ENCODE results near the gene RASSF4. TPM values are rescaled to one million over a fixed set of nuclear protein-coding genes. Genes with fewer than 3 reads are reported as not detected.
A peak's percentile ranks its signal among the peaks of the same experiment; 100 is the strongest.

Gene RASSF4
- total RNA-seq, 1 experiment from 2014 or later, result 2.8 TPM

DNA sequence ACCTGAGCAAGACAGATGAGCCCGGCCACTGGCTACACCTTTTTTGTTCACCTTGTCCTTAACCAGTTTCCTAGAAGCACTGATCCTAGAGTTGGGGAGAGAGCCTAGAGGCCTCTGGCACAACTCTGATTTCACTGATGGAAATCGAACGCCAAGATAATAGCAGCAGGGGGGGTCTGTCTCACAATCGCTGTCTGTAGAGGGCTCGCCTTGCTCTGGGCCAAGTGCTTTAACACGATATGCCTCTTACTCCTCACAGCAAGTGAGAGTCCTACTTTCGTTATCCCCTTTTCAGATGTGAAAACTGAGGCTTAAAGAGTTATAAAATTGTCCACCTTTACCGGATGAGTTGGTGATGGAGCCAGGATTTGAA lies 472 bp downstream of the RASSF4 start:
- intact Hi-C loops (cut with micrococcal nuclease), result no loop called here
- TF ChIP-seq POLR2AphosphoS5 (IDR thresholded peaks at IDR 0.05; ENCODE audit: low read depth, low read length), result no peak
- no peak for TF ChIP-seq SRF (IDR thresholded peaks at IDR 0.05; ENCODE audit: low read depth)
- no peak for TF ChIP-seq ELF1 (IDR thresholded peaks at IDR 0.05; ENCODE audit: borderline replicate concordance, low read depth)
- TF ChIP-seq EGR1 (IDR thresholded peaks at IDR 0.05; ENCODE audit: low read depth), result no peak
- TF ChIP-seq RAD21 (IDR thresholded peaks at IDR 0.05; ENCODE audit: low read depth), result no peak
- no peak for TF ChIP-seq ZFX (IDR thresholded peaks at IDR 0.05)
- no peak for TF ChIP-seq EZH2 (IDR thresholded peaks at IDR 0.05)
- TF ChIP-seq FOSL1 (IDR thresholded peaks at IDR 0.05; ENCODE audit: low read depth), result no peak
- TF ChIP-seq CEBPB (IDR thresholded peaks at IDR 0.05; ENCODE audit: low read depth), result no peak
- no peak for TF ChIP-seq EZH2phosphoT487 (IDR thresholded peaks at IDR 0.05; ENCODE audit: borderline replicate concordance)
- TF ChIP-seq, protein P1, sequence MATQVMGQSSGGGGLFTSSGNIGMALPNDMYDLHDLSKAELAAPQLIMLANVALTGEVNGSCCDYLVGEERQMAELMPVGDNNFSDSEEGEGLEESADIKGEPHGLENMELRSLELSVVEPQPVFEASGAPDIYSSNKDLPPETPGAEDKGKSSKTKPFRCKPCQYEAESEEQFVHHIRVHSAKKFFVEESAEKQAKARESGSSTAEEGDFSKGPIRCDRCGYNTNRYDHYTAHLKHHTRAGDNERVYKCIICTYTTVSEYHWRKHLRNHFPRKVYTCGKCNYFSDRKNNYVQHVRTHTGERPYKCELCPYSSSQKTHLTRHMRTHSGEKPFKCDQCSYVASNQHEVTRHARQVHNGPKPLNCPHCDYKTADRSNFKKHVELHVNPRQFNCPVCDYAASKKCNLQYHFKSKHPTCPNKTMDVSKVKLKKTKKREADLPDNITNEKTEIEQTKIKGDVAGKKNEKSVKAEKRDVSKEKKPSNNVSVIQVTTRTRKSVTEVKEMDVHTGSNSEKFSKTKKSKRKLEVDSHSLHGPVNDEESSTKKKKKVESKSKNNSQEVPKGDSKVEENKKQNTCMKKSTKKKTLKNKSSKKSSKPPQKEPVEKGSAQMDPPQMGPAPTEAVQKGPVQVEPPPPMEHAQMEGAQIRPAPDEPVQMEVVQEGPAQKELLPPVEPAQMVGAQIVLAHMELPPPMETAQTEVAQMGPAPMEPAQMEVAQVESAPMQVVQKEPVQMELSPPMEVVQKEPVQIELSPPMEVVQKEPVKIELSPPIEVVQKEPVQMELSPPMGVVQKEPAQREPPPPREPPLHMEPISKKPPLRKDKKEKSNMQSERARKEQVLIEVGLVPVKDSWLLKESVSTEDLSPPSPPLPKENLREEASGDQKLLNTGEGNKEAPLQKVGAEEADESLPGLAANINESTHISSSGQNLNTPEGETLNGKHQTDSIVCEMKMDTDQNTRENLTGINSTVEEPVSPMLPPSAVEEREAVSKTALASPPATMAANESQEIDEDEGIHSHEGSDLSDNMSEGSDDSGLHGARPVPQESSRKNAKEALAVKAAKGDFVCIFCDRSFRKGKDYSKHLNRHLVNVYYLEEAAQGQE (IDR thresholded peaks at IDR 0.05; ENCODE audit: low read depth), result no peak
- POLR2A ChIA-PET, result no interaction called here
- Histone ChIP-seq H2AFZ (ENCODE audit: low read depth, low read length, poor library complexity, severe bottlenecking) (peak overlapping the region; percentile 35), H3K4me1 (ENCODE audit: control insufficient read depth in 1 of 2, insufficient read depth in 2 of 2, low read length in 2 of 2) (peaks cover 3 to 17% of the 10 kb centered on the region in 2 experiments; a peak in 3 of 4 replicates), H3K9me2 (ENCODE audit: insufficient read depth) (no peaks in the 10 kb centered on the region), H3K4me3 (replicated peaks in 1 of 2; ENCODE audit: low read depth in 1 of 2, low read length in 2 of 2) (peak overlapping the region in 1 of 2 experiments; percentile 92; a peak in 3 of 4 replicates), H4K20me1 (ENCODE audit: insufficient read depth) (no peaks in the 10 kb centered on the region), H3K9me3 (ENCODE audit: control insufficient read depth in 1 of 2, insufficient read depth in 1 of 2, low read depth in 1 of 2, low read length in 2 of 2) (no peaks in the 10 kb centered on the region), H3K36me3 (ENCODE audit: control insufficient read depth in 1 of 2, insufficient read depth in 2 of 2, low read length in 2 of 2) (no peaks in the 10 kb centered on the region), H3K27me3 (ENCODE audit: insufficient read depth, low read length) (no peaks in the 10 kb centered on the region), H3K27ac (ENCODE audit: low read depth, low read length) (no peak overlapping the region; the same call in 1 of the 2 replicates), H3K4me2 (ENCODE audit: low read length) (peak overlapping the region; percentile 98), H3K79me2 (ENCODE audit: insufficient read depth, low read length) (no peaks in the 10 kb centered on the region), H3K9ac (ENCODE audit: low read length) (0 out of 2 replicates have a peak overlapping the region, but pooled peaks have one; percentile 23)
- CTCF ChIA-PET, result interaction anchor here (1.7 kb wide), 1 partner anchor 27 kb away, joined by 4 read pairs; no protein-coding TSS in a partner anchor
- BruUV-seq (replicated peaks), result no TSS peak
- RAD21 ChIA-PET (ENCODE audit: low non-redundant PET in 1 of 2, low total read pairs in 2 of 2, uncharacterized antibody in 2 of 2, unreplicated experiment in 2 of 2), result no interaction called here
- ATAC-seq, result no peak
- DNase-seq (ENCODE audit: low read depth, low spot score), result no peak
